Karpas-422 (cell line): ENCODE results near the gene KIFC1. TPM values are rescaled to one million over a fixed set of nuclear protein-coding genes. Genes with fewer than 3 reads are reported as not detected.

Experiments used
- DNase-seq: peaks from one replicate; pipeline ENCODE4 v3.0.0-alpha.2; 2015
- H2AFZ ChIP-seq: fragments of 200-600 bp; sonication (generic); 2 replicates; pipeline ENCODE4 v1.6.1; 2014; ENCODE audit warnings: antibody characterized with exemption, low read length, mixed read lengths
- H3K27ac ChIP-seq: fragments of 200-600 bp; sonication (generic); 2 replicates; pipeline ENCODE4 v1.5.1; 2014; ENCODE audit warnings: mild to moderate bottlenecking, low read length, moderate library complexity
- H3K27me3 ChIP-seq: fragments of 200-600 bp; sonication (generic); 2 replicates; pipeline ENCODE4 v1.6.1; 2014; ENCODE audit warnings: low read length, mixed read lengths
- H3K36me3 ChIP-seq: fragments of 200-600 bp; sonication (generic); 2 replicates; pipeline ENCODE4 v1.6.1; 2014; ENCODE audit warnings: low read length, mixed read lengths; ENCODE audit not compliant: insufficient read depth
- H3K4me1 ChIP-seq: fragments of 200-600 bp; sonication (generic); 2 replicates; pipeline ENCODE4 v1.6.1; 2014; ENCODE audit warnings: mild to moderate bottlenecking, low read length, mixed read lengths
- H3K4me2 ChIP-seq: fragments of 200-600 bp; sonication (generic); 2 replicates; pipeline ENCODE4 v1.6.1; 2014; ENCODE audit warnings: low read length, low read depth, mild to moderate bottlenecking; ENCODE audit not compliant: poor library complexity, severe bottlenecking
- H3K4me3 ChIP-seq: fragments of 200-600 bp; sonication (generic); 2 replicates; pipeline ENCODE4 v1.5.1; 2014; ENCODE audit warnings: mild to moderate bottlenecking, antibody characterized with exemption, low read length, mixed read lengths
- H3K79me2 ChIP-seq: fragments of 200-600 bp; sonication (generic); 2 replicates; pipeline ENCODE4 v1.6.1; 2014; ENCODE audit warnings: mild to moderate bottlenecking, low read length, mixed read lengths
- H3K9ac ChIP-seq: fragments of 200-600 bp; sonication (generic); 2 replicates; pipeline ENCODE4 v1.6.0; 2014; ENCODE audit warnings: low read length
- H3K9me2 ChIP-seq: fragments of 200-600 bp; sonication (generic), shearing (Covaris generic); replicated peaks from 2 replicates; pipeline ENCODE4 v1.6.0; 2014; ENCODE audit warnings: mild to moderate bottlenecking, low read length, moderate library complexity; ENCODE audit not compliant: insufficient read depth
- H3K9me3 ChIP-seq: fragments of 300-700, 200-600 bp; sonication (generic); 2 replicates; pipeline ENCODE4 v1.6.1; 2014; ENCODE audit warnings: low read length, mixed read lengths
- H4K20me1 ChIP-seq: fragments of 200-600 bp; sonication (generic); 2 replicates; pipeline ENCODE4 v1.6.1; 2014; ENCODE audit warnings: mild to moderate bottlenecking, antibody characterized with exemption, low read length, low read depth; ENCODE audit not compliant: insufficient read depth
- total RNA-seq: library from RNA; depleted of rRNA; stranded (reverse); fragments of >200 nt; shearing (Covaris generic); gene quantifications from 2 replicates; pipeline ENCODE4 v1.2.3, GENCODE V29; 2014; ENCODE audit warnings: low replicate concordance

Gene KIFC1
- total RNA-seq, 1 experiment from 2014 or later: 42.8 TPM

DNA sequence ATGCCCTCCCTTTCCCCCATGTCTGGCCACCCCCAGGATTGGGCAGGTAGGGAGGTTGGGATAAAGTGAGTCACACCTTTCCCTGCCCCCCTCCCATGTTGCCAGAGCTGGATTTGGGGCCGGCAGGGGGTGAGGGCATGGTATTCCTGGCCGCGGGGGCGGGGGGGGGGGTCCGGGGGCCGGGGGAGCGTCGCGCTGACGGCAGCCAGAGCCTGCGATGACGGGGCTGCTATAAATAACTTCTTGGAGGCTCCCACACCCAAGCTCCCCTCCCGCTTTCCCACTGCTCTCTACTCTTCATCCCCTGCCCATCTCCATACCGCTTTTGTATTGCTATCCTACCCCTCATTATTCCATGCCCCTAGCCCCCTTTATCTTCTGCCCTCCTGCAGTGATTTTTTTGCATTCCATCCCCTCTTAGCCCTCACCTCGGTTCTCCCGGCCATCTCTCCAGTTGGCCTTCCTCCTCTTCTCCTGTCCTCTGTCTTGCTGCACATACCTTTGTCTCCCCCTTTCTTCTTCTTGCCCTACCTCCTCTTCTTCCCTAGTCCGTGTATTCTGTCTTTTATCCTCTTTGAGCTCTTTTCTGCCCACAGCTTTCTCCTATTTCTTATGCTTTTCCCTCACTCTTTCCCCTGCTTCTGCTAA, 42.0 kb downstream of the KIFC1 start:
- Histone ChIP-seq H3K4me1 (peaks cover 45% of the 10 kb centered on the region), H3K9me2 (no peaks in the 10 kb centered on the region), H4K20me1 (no peaks in the 10 kb centered on the region), H3K9ac (no peak overlapping the region; the same call in 1 of the 2 replicates), H3K27ac (no peak overlapping the region), H3K79me2 (peaks cover 45% of the 10 kb centered on the region), H3K4me2 (no peak overlapping the region), H3K27me3 (no peaks in the 10 kb centered on the region), H2AFZ (no peak overlapping the region), H3K36me3 (peaks cover 24% of the 10 kb centered on the region), H3K4me3 (no peak overlapping the region), H3K9me3 (no peaks in the 10 kb centered on the region)
- no peak for DNase-seq

DNA sequence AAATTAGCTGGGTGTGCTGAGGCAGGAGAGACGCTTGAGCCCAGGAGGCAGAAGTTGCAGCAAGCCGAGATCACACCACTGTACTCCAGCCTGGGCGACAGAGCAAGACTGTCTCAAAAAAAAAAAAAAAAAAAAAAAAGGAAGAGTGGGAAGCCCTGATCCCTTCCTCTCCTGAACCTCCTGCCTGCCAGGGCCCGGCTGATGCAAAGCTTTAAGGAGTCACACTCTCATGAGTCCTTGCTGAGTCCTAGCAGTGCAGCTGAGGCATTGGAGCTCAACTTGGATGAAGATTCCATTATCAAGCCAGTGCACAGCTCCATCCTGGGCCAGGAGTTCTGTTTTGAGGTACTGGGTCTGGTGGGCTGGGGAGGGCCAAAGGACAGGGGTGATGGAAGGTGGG, 43.3 kb downstream of the KIFC1 start:
- peaks cover 25% of the 10 kb centered on the region for H3K36me3 ChIP-seq
- DNase-seq: no peak
- H3K4me1 ChIP-seq: peaks cover 32% of the 10 kb centered on the region
- H3K9me3 ChIP-seq: no peaks in the 10 kb centered on the region
- H3K27ac ChIP-seq: no peak overlapping the region
- H3K4me3 ChIP-seq: no peak overlapping the region
- no peak overlapping the region for H2AFZ ChIP-seq
- H3K9me2 ChIP-seq: no peaks in the 10 kb centered on the region
- H3K9ac ChIP-seq: no peak overlapping the region
- H3K79me2 ChIP-seq: peaks cover 33% of the 10 kb centered on the region
- no peaks in the 10 kb centered on the region for H4K20me1 ChIP-seq
- no peaks in the 10 kb centered on the region for H3K27me3 ChIP-seq
- H3K4me2 ChIP-seq: no peak overlapping the region

DNA sequence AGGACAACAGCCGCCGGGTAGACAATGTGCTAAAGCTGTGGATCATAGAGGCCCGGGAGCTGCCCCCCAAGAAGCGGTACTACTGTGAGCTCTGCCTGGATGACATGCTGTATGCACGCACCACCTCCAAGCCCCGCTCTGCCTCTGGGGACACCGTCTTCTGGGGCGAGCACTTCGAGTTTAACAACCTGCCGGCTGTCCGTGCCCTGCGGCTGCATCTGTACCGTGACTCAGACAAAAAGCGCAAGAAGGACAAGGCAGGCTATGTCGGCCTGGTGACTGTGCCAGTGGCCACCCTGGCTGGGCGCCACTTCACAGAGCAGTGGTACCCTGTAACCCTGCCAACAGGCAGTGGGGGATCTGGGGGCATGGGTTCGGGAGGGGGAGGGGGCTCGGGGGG, 46.0 kb downstream of the KIFC1 start:
- Histone ChIP-seq H3K27me3 (no peaks in the 10 kb centered on the region), H3K9me2 (no peaks in the 10 kb centered on the region), H3K4me1 (peaks cover 7% of the 10 kb centered on the region), H3K9me3 (no peaks in the 10 kb centered on the region), H3K4me2 (no peak overlapping the region), H3K4me3 (no peak overlapping the region), H4K20me1 (no peaks in the 10 kb centered on the region), H3K27ac (no peak overlapping the region), H3K9ac (no peak overlapping the region), H3K36me3 (peaks cover 25% of the 10 kb centered on the region), H3K79me2 (peaks cover 7% of the 10 kb centered on the region), H2AFZ (no peak overlapping the region)
- DNase-seq: no peak

DNA sequence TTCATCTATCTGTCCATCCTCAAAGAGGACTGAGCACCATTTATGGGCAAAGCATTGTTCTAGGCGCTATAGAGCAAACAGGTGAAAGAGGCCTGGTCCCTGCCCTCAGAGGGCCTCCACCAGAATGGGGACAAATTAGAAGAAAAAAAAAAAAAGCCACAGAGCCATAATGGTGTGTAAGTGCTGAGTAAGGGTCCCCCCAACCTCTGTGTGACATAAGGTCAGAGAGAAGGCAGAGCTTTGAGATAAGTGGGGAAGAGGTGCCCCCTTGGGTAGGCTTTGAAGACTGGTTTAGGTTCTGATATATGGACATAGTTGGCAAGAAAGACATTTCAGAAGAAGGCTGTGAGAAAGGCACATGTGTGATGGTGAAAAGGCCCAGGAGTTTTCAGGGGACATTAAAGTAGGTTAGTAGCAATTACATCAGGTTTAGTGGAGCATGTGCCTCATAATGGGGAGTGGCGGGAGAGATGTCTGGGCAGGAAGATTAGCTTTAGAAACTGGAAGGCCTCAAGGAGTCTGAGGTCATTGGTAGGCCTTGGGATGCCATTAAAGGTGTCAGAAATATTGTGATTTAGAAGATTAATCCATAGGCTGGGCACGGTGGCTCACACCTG, 47.5 kb downstream of the KIFC1 start:
- peaks cover 25% of the 10 kb centered on the region for H3K36me3 ChIP-seq
- no peaks in the 10 kb centered on the region for H3K79me2 ChIP-seq
- no peaks in the 10 kb centered on the region for H4K20me1 ChIP-seq
- no peaks in the 10 kb centered on the region for H3K4me1 ChIP-seq
- no peak overlapping the region for H3K4me3 ChIP-seq
- no peak for DNase-seq
- H3K27me3 ChIP-seq: no peaks in the 10 kb centered on the region
- no peak overlapping the region for H3K4me2 ChIP-seq
- no peaks in the 10 kb centered on the region for H3K9me3 ChIP-seq
- H3K9me2 ChIP-seq: no peaks in the 10 kb centered on the region
- no peak overlapping the region for H3K9ac ChIP-seq
- H2AFZ ChIP-seq: no peak overlapping the region
- no peak overlapping the region for H3K27ac ChIP-seq

DNA sequence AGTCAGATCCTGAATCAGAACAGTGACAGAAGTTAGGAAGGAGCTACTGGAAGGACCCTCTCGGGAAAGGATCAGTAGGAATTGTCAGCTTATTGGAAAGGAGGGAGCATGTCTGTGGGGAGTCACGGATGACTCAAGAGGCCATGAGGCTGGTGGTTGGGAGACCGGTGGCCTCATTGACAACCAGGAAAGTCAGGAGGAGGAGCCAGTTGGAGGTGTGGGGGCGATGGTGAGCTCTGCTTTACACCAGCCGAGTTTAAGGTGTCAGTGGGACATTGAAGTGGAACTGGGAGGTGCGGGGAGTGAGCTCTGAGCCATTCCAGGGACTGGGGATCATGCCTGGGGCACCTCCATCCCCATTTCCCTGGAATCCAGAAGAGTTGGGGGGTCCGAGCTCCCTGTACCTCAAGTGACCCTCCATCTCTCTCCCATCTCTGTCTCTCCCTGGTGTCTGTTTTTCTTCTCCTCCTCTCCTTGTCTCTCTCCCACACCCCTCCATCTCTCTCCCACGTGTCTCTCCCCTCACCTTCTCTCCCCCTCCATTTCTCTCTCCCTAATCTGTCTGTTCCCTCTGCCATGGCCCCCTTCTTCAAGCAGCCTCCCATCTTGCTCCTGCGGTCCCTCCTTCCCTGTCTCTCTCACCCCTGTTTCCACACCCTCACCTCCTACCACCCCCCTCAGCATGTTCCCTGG, 48.5 kb downstream of the KIFC1 start:
- Histone ChIP-seq H3K4me3 (no peak overlapping the region), H3K36me3 (peaks cover 24% of the 10 kb centered on the region), H3K79me2 (no peaks in the 10 kb centered on the region)

DNA sequence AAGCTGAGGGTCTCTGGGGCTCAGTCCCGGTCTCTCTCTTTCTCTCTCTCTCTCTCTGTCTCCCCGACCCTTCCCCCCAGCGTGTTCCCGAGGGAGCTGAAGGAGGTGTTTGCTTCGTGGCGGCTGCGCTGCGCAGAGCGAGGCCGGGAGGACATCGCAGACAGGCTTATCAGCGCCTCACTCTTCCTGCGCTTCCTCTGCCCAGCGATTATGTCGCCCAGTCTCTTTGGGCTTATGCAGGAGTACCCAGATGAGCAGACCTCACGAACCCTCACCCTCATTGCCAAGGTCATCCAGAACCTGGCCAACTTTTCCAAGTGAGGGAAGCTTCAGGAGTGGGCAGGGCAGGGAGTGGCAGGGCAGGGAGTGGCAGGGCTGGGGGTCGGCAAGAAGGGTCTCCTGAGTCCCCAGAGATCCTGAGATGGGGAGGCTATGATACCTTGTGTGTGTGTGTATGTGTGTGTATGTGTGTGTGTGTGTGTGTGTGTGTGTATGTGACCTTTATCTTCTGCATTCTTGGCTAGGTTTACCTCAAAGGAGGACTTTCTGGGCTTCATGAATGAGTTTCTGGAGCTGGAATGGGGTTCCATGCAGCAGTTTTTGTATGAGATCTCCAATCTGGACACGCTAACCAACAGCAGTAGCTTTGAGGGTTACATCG, 49.2 kb downstream of the KIFC1 start:
- peaks cover 18% of the 10 kb centered on the region for H3K36me3 ChIP-seq
- H3K9me3 ChIP-seq: no peaks in the 10 kb centered on the region
- no peaks in the 10 kb centered on the region for H3K4me1 ChIP-seq
- no peaks in the 10 kb centered on the region for H3K27me3 ChIP-seq
- no peak overlapping the region for H2AFZ ChIP-seq
- no peak for DNase-seq
- no peaks in the 10 kb centered on the region for H3K9me2 ChIP-seq
- H3K9ac ChIP-seq: no peak overlapping the region
- no peak overlapping the region for H3K27ac ChIP-seq
- H3K79me2 ChIP-seq: no peaks in the 10 kb centered on the region
- H4K20me1 ChIP-seq: no peaks in the 10 kb centered on the region
- H3K4me2 ChIP-seq: no peak overlapping the region
- H3K4me3 ChIP-seq: no peak overlapping the region

More for the DNA sequence above, 48.5 kb downstream of the KIFC1 start:
- Histone ChIP-seq H3K27ac (no peak overlapping the region), H3K9me2 (no peaks in the 10 kb centered on the region), H2AFZ (no peak overlapping the region), H3K4me1 (no peaks in the 10 kb centered on the region), H4K20me1 (no peaks in the 10 kb centered on the region), H3K4me2 (no peak overlapping the region), H3K9ac (no peak overlapping the region), H3K27me3 (no peaks in the 10 kb centered on the region), H3K9me3 (no peaks in the 10 kb centered on the region)
- DNase-seq: no peak

DNA sequence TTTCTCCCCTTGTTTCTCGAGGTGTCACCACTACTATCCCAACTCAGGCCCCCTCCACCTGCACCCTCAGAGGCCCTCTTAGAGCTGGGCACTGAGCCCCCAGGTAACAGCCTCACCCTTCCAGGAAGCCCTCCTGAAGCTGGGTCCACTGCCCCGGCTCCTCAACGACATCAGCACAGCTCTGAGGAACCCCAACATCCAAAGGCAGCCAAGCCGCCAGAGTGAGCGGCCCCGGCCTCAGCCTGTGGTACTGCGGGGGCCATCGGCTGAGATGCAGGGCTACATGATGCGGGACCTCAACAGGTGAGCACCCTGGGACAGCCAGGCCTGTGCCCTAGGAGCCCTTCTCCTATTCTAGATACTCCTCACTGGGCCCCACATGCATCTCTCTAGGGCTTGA, 49.8 kb downstream of the KIFC1 start:
- no peak overlapping the region for H2AFZ ChIP-seq
- no peaks in the 10 kb centered on the region for H3K9me2 ChIP-seq
- no peak overlapping the region for H3K27ac ChIP-seq
- no peak overlapping the region for H3K9ac ChIP-seq
- no peak for DNase-seq
- H3K27me3 ChIP-seq: no peaks in the 10 kb centered on the region
- no peaks in the 10 kb centered on the region for H3K4me1 ChIP-seq
- H3K79me2 ChIP-seq: no peaks in the 10 kb centered on the region
- H3K36me3 ChIP-seq: peaks cover 18% of the 10 kb centered on the region
- H3K4me2 ChIP-seq: no peak overlapping the region
- no peaks in the 10 kb centered on the region for H3K9me3 ChIP-seq
- no peak overlapping the region for H3K4me3 ChIP-seq
- H4K20me1 ChIP-seq: no peaks in the 10 kb centered on the region

DNA sequence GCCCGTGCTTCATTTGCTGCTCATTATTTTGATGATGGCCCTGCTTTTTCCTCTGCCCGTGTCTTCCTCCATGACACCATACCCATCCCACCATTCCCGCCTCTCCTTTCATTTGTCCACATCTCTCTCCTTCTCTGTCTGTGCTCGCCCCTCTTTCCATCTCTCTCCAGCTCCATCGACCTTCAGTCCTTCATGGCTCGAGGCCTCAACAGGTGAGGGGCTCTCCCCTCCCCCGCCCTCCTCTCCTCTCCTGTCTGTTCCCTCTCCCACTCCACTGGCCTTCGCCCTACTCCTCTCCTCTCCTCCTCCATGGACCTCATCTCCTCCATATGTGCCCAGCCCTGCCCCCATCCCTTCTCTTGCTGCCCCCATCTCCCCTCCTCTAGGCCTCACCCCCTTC, 50.7 kb downstream of the KIFC1 start:
- DNase-seq: no peak
- Histone ChIP-seq H3K9ac (no peak overlapping the region), H3K27me3 (no peaks in the 10 kb centered on the region), H3K27ac (no peak overlapping the region), H3K36me3 (peaks cover 12% of the 10 kb centered on the region), H3K9me2 (no peaks in the 10 kb centered on the region), H3K79me2 (no peaks in the 10 kb centered on the region), H3K9me3 (no peaks in the 10 kb centered on the region), H2AFZ (no peak overlapping the region), H3K4me3 (no peak overlapping the region), H3K4me2 (no peak overlapping the region), H3K4me1 (no peaks in the 10 kb centered on the region), H4K20me1 (no peaks in the 10 kb centered on the region)
